HG03432 (cell line): ENCODE data around the gene POMGNT1.

ENCODE experiments used
- ATAC-seq: cut with Tn5 transposase; IDR thresholded peaks from one replicate; pipeline ENCODE4 v1.9.1; 2021; ENCODE audit warnings: mild to moderate bottlenecking, moderate library complexity; ENCODE audit not compliant: unreplicated experiment

POMGNT1 gene

GRCh38 chr1:46211051-46211450 is 12.8 kb upstream of the POMGNT1 start:
- ATAC-seq, result no peak

- ATAC-seq, result no peak
Observed at GRCh38 chr1:46210561-46210960, 12.3 kb upstream of the POMGNT1 start.

GRCh38 chr1:46206399-46206798 is 8.2 kb upstream of the POMGNT1 start:
- ATAC-seq, result no peak

DNA sequence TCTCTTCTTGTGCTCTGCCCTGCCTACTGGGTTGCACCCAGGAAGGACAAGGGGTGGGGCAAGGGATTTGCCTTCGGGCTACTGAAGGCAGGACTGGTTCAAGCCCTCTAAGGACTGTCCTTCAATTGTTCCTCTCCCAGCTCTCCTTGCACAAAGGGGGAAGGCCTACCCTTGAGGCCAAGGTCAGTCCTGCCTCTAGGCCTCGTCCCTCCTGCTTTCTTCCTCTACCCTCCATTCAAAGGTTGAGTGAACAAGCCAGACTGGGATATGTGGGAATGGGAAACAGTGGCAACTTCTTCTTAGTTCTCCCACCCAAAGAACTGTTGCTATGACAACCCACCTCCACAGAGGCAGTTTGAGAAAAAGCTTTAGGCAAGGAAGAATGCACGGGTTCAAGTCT is 7.6 kb upstream of the POMGNT1 start:
- no peak for ATAC-seq

- ATAC-seq, result no peak
Observed at GRCh38 chr1:46205141-46205540, 6.9 kb upstream of the POMGNT1 start.

DNA sequence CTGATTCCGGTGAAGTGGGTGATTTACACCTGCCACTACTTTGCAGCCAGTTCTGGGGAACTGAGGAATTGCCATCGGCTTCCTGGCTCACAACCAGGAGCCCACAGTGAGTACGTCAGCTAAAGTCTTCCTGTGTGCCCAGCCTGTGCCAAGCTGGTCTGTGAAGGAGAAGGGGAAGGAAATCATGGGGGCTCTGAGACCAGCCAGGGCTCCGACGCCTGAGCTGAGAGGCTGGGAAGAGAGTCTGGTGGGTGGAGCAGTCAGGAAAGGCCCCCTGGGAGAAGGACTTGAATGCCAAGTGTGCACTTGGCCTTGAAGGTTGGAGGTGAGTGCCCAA is 6.1 kb upstream of the POMGNT1 start:
- no peak for ATAC-seq

DNA sequence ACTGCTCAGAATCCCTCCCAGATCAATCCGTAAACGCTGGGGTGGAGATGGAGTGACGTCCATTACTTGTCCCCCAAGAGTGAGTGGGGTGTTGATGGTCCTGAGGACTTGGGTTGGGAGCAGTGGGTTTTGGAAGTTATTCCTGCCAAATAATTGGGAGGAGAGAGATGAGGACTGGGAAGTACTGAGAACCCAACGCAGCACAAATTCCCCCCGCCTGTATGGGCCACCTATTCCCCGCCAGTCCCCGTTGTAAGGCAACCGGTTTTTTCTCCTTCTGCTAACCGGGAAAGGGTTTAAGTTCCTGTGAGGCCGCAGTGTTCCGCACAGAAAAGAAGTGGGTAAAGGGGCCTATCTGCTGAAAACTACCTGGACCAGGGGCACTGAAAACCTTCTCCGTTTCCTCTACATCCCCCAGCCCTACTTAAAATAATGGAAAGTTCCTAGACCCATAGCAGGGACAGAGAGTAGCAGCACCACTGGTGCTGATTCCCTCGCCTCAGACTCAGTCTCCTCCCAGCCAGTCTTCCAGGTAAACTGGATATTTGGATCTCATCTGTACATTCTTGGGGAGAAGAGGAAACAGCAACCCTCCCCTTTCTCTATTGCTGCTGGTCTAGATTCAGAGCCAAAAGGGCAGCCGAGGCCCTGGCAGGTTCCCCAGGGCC is 5.6 kb upstream of the POMGNT1 start:
- no peak for ATAC-seq

DNA sequence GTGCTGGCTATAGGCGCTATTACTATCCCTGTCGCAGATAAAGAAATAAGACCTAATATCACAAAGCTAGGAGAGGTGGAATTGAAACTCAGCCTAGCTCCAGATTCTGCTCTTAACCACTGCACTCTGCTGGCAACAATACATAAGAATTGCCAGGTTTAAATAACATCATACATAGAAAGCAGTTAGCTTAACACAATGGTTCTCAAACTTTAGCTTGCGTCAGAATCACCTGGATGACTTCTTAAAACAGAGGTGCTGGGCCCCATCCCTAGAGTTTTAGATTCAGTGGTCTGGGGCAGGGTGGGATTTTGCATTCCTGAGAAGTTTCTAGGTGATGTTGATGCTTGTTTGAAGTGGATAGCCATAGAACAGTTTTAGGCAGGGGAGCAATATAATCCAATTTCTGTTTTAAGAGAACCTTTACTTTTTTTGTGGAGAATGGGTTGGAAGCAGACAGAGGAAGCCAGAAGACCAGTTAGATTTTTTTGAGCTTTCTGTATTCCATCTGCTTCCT is 1.1 kb upstream of the POMGNT1 start:
- ATAC-seq, result no peak

DNA sequence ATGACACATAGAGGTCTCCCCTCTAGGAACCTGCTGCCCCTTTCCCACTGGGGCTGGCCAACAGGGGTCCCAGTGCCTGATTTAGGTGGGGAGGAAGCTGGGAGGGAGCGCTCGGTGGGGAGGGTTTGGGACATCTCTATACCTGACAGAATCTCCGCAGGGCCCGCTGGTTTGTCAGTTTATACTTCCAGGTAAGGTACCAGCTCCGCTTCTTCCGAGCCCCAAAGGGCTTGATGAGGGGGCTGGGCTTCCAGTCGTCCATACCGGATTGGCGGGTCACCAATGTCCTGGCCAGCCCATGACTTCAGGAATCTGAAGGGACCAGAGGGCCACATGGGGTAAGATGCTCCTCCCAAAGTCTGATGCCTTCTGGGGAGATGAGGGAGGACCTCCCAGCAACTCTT is 672 bp downstream of the POMGNT1 start:
- ATAC-seq, result no peak

DNA sequence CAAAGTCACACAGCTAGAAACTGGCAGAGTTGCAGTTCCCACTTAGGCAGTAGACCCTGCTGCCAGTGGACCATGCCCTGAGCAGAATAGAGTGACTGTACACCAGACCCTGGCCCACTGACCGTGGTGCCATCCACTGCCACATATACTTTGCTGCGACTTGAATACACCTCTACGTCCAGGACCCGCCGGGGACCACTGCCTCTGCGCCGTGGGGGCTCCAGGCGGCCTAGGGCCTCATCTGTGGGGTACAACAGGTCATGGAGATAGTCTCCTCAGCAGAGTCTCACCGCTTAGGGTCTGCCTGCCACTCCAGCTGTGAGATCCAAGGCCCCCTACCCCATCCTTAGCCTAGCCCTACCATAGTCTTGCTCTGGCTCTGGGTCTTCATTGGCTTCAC is 1.6 kb downstream of the POMGNT1 start:
- ATAC-seq, result no peak

DNA sequence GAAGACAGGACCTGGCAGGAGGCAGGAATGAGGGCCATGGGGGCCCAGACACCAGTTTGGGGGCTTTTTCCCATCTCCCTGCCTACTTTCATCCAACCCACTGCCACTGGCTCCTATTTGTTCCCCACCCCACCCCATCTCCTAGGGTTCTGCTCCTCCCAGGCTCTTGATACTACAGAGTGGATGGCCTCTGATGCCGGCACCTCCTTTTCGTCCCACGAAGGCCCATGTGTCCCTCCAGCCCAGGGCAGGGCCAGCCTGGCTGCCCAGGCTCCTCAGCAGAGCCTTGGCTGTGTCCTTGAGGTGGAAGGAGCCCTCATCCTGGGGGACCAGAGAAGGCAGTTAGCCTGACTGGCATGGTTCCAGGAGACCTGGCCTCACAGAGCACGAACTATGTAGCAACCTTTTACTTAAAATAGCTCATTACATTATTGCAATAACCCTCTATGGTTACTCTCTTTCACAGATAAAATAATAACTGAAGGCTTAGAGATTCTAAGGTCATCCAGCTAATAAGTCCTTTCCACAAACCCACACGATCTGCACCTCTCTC is 3.5 kb downstream of the POMGNT1 start:
- no peak for ATAC-seq

- ATAC-seq, result no peak
Observed at GRCh38 chr1:46193984-46194570, 4.2 kb downstream of the POMGNT1 start.

DNA sequence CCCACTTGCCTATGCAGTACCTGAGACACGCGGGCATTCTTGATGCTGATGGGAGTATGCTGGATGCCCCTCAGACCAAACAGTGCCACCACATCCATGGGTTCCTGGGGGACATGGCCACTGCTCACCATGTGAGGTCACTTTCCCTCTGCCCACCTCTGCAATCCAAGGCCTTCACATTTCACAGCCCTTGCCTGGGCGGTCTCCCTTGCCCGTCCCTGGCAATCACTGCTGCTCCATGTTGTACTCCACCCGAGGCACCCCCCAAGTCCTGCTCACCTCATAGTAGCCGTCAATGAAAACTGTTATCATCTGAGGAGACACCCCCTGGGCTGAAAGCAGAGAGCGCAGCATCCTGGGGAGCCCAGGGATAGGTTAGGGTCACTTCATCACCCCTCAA is 4.9 kb downstream of the POMGNT1 start:
- no peak for ATAC-seq

- ATAC-seq, result no peak
Observed at GRCh38 chr1:46192171-46192570, 6.1 kb downstream of the POMGNT1 start.

- ATAC-seq, result no peak
Observed at GRCh38 chr1:46191033-46191701, 7.1 kb downstream of the POMGNT1 start.

DNA sequence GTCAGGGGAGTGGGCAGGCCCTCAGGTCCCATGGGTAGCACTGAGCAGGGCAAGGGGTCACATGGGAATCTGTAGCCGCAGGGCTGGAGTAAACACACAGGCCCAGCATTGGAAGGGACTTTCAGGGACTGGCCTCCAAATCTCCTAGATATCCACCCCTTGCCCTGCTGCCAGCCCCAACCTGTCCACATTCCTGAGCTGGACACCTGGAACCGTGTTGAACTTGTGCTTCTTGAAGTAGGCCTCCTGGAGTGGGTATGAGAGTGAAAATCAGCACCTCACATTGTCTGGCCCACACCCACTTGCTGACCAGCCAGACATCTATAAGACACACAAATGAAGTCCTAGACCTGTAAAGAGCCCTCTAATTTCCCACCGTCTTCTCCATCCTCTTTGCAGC is 7.7 kb downstream of the POMGNT1 start:
- ATAC-seq, result no peak

GRCh38 chr1:46188295-46189030 is 9.8 kb downstream of the POMGNT1 start:
- no peak for ATAC-seq

- ATAC-seq, result no peak
Observed at GRCh38 chr1:46187106-46187869, 10.9 kb downstream of the POMGNT1 start.

DNA sequence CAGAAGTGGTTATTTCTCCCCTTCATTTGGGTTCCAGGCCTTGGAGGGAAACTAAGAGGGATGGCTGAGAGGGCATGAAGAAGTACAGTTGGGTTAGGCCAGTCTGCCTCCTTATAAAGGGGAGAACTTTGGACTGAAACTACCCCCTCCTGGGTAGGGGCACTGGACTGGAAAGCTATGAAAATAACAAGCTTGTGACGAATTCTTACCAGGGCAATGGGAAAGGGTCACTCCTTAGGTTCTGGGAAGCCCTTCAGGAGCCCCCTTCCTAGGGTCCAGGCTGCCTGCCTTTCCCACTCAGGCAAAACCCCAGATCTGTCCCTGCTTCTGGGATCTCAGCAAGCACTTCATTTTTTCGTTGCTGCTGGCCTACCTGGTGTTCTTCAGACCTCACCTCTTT is 12.2 kb downstream of the POMGNT1 start:
- no peak for ATAC-seq

- no peak for ATAC-seq
Observed at GRCh38 chr1:46184920-46185658, 13.1 kb downstream of the POMGNT1 start.
